Keratinocyte (primary cell): ENCODE results near the gene CASP3. TPM values are rescaled to one million over a fixed set of nuclear protein-coding genes. Genes with fewer than 3 reads are reported as not detected.

Experiments
- DNase-seq: peaks from one replicate; pipeline ENCODE4 v3.0.0-alpha.2; 2011; ENCODE audit warnings: low read depth, missing footprints, low spot score
- FAIRE-seq: peaks from 2 replicates; lab custom pipeline; 2011; peaks lifted over from hg19 to GRCh38; lab: Jason Lieb, UNC
- H2AFZ ChIP-seq: 2 replicates; pipeline ENCODE4 v1.6.0; 2012; ENCODE audit warnings: low read length, control low read depth, inconsistent platforms; ENCODE audit not compliant: control insufficient read depth
- H3K27ac ChIP-seq: 2 replicates; pipeline ENCODE4 v1.5.1; 2011; ENCODE audit warnings: low read length; ENCODE audit not compliant: control insufficient read depth, insufficient read depth
- H3K27me3 ChIP-seq: 3 replicates; pipeline ENCODE4 v1.6.0; 2011; ENCODE audit warnings: low read length; ENCODE audit not compliant: control insufficient read depth, insufficient read depth; ENCODE audit errors: extremely low read depth
- H3K36me3 ChIP-seq, 2 experiments: 2 replicates in 1 of 2; 3 replicates in 1 of 2; pipeline ENCODE4 v1.5.1; 2011; ENCODE audit warnings: low read length in 2 of 2, mild to moderate bottlenecking in 1 of 2; ENCODE audit not compliant: control insufficient read depth in 2 of 2, insufficient read depth in 2 of 2; ENCODE audit errors: extremely low read depth in 1 of 2
- H3K4me1 ChIP-seq: 3 replicates; pipeline ENCODE4 v1.5.1; 2011; ENCODE audit warnings: low read length; ENCODE audit not compliant: control insufficient read depth, insufficient read depth; ENCODE audit errors: extremely low read depth
- H3K4me2 ChIP-seq: 3 replicates; pipeline ENCODE4 v1.6.0; 2011; ENCODE audit warnings: low read depth, low read length; ENCODE audit not compliant: control insufficient read depth, insufficient read depth; ENCODE audit errors: extremely low read depth
- H3K4me3 ChIP-seq, 3 experiments: fragments of 200-600 bp in 1 of 3; sonication (generic) in 1 of 3; 2 replicates in 2 of 3; 3 replicates in 1 of 3; pipeline ENCODE4 v1.5.1; 2011 to 2016; ENCODE audit warnings: low read length in 3 of 3, mild to moderate bottlenecking in 3 of 3, control low read depth in 2 of 3, inconsistent platforms in 1 of 3, low read depth in 1 of 3, mixed read lengths in 1 of 3, mixed run types in 1 of 3, moderate library complexity in 1 of 3; ENCODE audit not compliant: control insufficient read depth in 2 of 3, insufficient read depth in 2 of 3; ENCODE audit errors: extremely low read depth in 1 of 3
- H3K79me2 ChIP-seq: 2 replicates; pipeline ENCODE4 v1.6.0; 2012; ENCODE audit warnings: low read length; ENCODE audit not compliant: control insufficient read depth, insufficient read depth
- H3K9ac ChIP-seq: 3 replicates; pipeline ENCODE4 v1.6.0; 2011; ENCODE audit warnings: low read length; ENCODE audit not compliant: control insufficient read depth, insufficient read depth; ENCODE audit errors: extremely low read depth
- H3K9me1 ChIP-seq: 3 replicates; pipeline ENCODE4 v1.6.0; 2011; ENCODE audit warnings: low read length; ENCODE audit not compliant: control insufficient read depth, insufficient read depth; ENCODE audit errors: extremely low read depth
- H3K9me3 ChIP-seq: 2 replicates; pipeline ENCODE4 v1.5.1; 2012; ENCODE audit warnings: low read depth, low read length; ENCODE audit not compliant: control insufficient read depth
- H4K20me1 ChIP-seq: 3 replicates; pipeline ENCODE4 v1.6.0; 2011; ENCODE audit warnings: low read length; ENCODE audit not compliant: control insufficient read depth, insufficient read depth; ENCODE audit errors: extremely low read depth
- CTCF ChIP-seq, 3 experiments: IDR thresholded peaks in 1 of 3; conservative IDR thresholded peaks in 1 of 3; optimal IDR thresholded peaks in 1 of 3; 2 replicates in 2 of 3; 3 replicates in 1 of 3; pipeline versions ENCODE3 to v1.5.1; 2011; ENCODE audit warnings: low read length in 3 of 3, mild to moderate bottlenecking in 3 of 3, moderate library complexity in 2 of 3, control low read depth in 1 of 3, inconsistent platforms in 1 of 3; ENCODE audit not compliant: insufficient read depth in 2 of 3; ENCODE audit errors: extremely low read depth in 1 of 3
- EZH2 ChIP-seq: IDR thresholded peaks from one replicate; pipeline ENCODE4 v1.6.1; 2012; ENCODE audit warnings: inconsistent platforms, mild to moderate bottlenecking, low read length, moderate library complexity
- dilution Hi-C: fragments of 300-500 bp; cut with MboI; formaldehyde crosslinking; loops from one replicate; pipeline ENCODE4 v1.7.0; 2020; ENCODE audit warnings: low sequenced_read_pairs; ENCODE audit not compliant: extremely low pct_ligation_motif_present
- polyA plus RNA-seq, 5 experiments: library from polyadenylated mRNA; depleted of rRNA in 3 of 5; stranded (reverse) in 3 of 5; stranded (forward) in 1 of 5; unstranded in 1 of 5; fragments of >200 nt; gene quantifications; 1 replicate in 1 of 5; 2 replicates in 3 of 5; 3 replicates in 1 of 5; pipeline versions ENCODE4 v1.2.1 to v1.2.3, GENCODE V29; 2011 to 2012; ENCODE audit warnings: missing spikeins in 2 of 5, low read depth in 1 of 5, low replicate concordance in 1 of 5

CASP3 gene
- polyA plus RNA-seq, 1 donor (not counting 4 experiments of a cell fraction or from before 2014, with no cell fraction given): 51.1 TPM

- Histone ChIP-seq H3K4me1 (peaks cover 9% of the 10 kb centered on the region), H3K9me3 (no peaks in the 10 kb centered on the region), H3K4me2 (no peak overlapping the region), H3K9ac (no peak overlapping the region), H3K36me3 (peaks cover 15 to 26% of the 10 kb centered on the region in 2 experiments), H3K4me3 (no peak overlapping the region), H3K79me2 (no peaks in the 10 kb centered on the region), H4K20me1 (no peaks in the 10 kb centered on the region), H2AFZ (no peak overlapping the region), H3K27me3 (no peaks in the 10 kb centered on the region), H3K9me1 (no peaks in the 10 kb centered on the region), H3K27ac (no peak overlapping the region)
- no peak for DNase-seq
- dilution Hi-C loops: no loop called here
- no peak for TF ChIP-seq CTCF (optimal IDR thresholded peaks at IDR 0.05 in 1 of 3, IDR thresholded peaks at IDR 0.05 in 1 of 3, conservative IDR thresholded peaks at IDR 0.05 in 1 of 3; ENCODE audit: extremely low read depth in 1 of 3, insufficient read depth in 2 of 3, low read length in 3 of 3)
- TF ChIP-seq EZH2: no peak
- FAIRE-seq: no peak
Observed at GRCh38 chr4:184669251-184669650, 20.0 kb upstream of the CASP3 start.

- Histone ChIP-seq H3K9me1 (no peaks in the 10 kb centered on the region), H3K4me3 (no peak overlapping the region), H3K79me2 (no peaks in the 10 kb centered on the region), H3K27ac (no peak overlapping the region), H2AFZ (no peak overlapping the region), H3K36me3 (peaks cover 12 to 21% of the 10 kb centered on the region in 2 experiments), H3K4me1 (peaks cover 9% of the 10 kb centered on the region), H3K4me2 (no peak overlapping the region), H3K9me3 (no peaks in the 10 kb centered on the region), H3K9ac (no peak overlapping the region), H4K20me1 (no peaks in the 10 kb centered on the region), H3K27me3 (no peaks in the 10 kb centered on the region)
- FAIRE-seq (no peak), DNase-seq (no peak)
- TF ChIP-seq EZH2 (no peak), CTCF (optimal IDR thresholded peaks at IDR 0.05 in 1 of 3, IDR thresholded peaks at IDR 0.05 in 1 of 3, conservative IDR thresholded peaks at IDR 0.05 in 1 of 3; ENCODE audit: extremely low read depth in 1 of 3, insufficient read depth in 2 of 3, low read length in 3 of 3) (no peak)
- dilution Hi-C loops: no loop called here
Observed at GRCh38 chr4:184668511-184669114, 19.4 kb upstream of the CASP3 start.
